Measurements from ENCODE around the gene PLA2G6. TPM values are rescaled to one million over a fixed set of nuclear protein-coding genes. Genes with fewer than 3 reads are reported as not detected.

The PLA2G6 gene
- total RNA-seq, 1 experiment from 2014 or later, result 36.0 TPM

GRCh38 chr22:38228326-38228872 lies 46.8 kb upstream of the PLA2G6 start (continued):
- TF ChIP-seq ZBTB33 (IDR thresholded peaks at IDR 0.05; ENCODE audit: extremely low read depth, insufficient replicate concordance, low read length), result no peak

GRCh38 chr22:38226853-38227649 lies 45.4 kb upstream of the PLA2G6 start:
- POLR2A ChIA-PET, result no interaction called here
- CTCF ChIA-PET, result interaction anchor here (2.2 kb wide), 1 partner anchor 175 kb away, joined by 9 read pairs; no protein-coding TSS in a partner anchor
- H3K36me3 ChIP-seq (ENCODE audit: control insufficient read depth in 1 of 2, insufficient read depth in 2 of 2, low read length in 2 of 2), result peaks cover 9 to 18% of the 10 kb centered on the region in 2 experiments; a peak in 3 of 4 replicates
- TF ChIP-seq TCF7L2 (IDR thresholded peaks at IDR 0.05; ENCODE audit: borderline replicate concordance, extremely low read depth, insufficient read depth, insufficient read length) (no peak), RAD21 (IDR thresholded peaks at IDR 0.05; ENCODE audit: low read depth) (no peak), EGR1 (IDR thresholded peaks at IDR 0.05; ENCODE audit: low read depth) (no peak), FOSL1 (IDR thresholded peaks at IDR 0.05; ENCODE audit: low read depth) (no peak), ZFX (IDR thresholded peaks at IDR 0.05) (no peak), SP1 (IDR thresholded peaks at IDR 0.05; ENCODE audit: low read depth) (no peak), EZH2 (IDR thresholded peaks at IDR 0.05) (no peak), CEBPB (IDR thresholded peaks at IDR 0.05; ENCODE audit: low read depth) (no peak), ZNF274 (IDR thresholded peaks at IDR 0.05; ENCODE audit: low read depth, low read length) (no peak), ZBTB33 (IDR thresholded peaks at IDR 0.05; ENCODE audit: extremely low read depth, insufficient replicate concordance, low read length) (no peak), POLR2A (IDR thresholded peaks at IDR 0.05; ENCODE audit: borderline replicate concordance, extremely low read depth, insufficient read depth, insufficient read length) (no peak), ELF1 (IDR thresholded peaks at IDR 0.05; ENCODE audit: borderline replicate concordance, low read depth) (no peak), POLR2AphosphoS5 (IDR thresholded peaks at IDR 0.05; ENCODE audit: low read depth, low read length) (no peak), CTCF (IDR thresholded peaks at IDR 0.05 in 2 of 3, conservative IDR thresholded peaks at IDR 0.05 in 1 of 3; ENCODE audit: borderline replicate concordance in 1 of 3, insufficient read depth in 1 of 3, low read depth in 2 of 3, low read length in 2 of 3) (no peak), SRF (IDR thresholded peaks at IDR 0.05; ENCODE audit: low read depth) (no peak), SIN3A (IDR thresholded peaks at IDR 0.05; ENCODE audit: low read depth) (no peak), CBX3 (IDR thresholded peaks at IDR 0.05; ENCODE audit: low read depth) (no peak), JUND (IDR thresholded peaks at IDR 0.05) (no peak), YY1 (IDR thresholded peaks at IDR 0.05; ENCODE audit: extremely low read depth, insufficient replicate concordance, low read depth, low read length) (no peak)

More at GRCh38 chr22:38226853-38227649, 45.4 kb upstream of the PLA2G6 start:
- H3K4me1 ChIP-seq (ENCODE audit: control insufficient read depth in 1 of 2, insufficient read depth in 2 of 2, low read length in 2 of 2), result peaks cover 22 to 34% of the 10 kb centered on the region in 2 experiments
- no peak for ATAC-seq
- no peak overlapping the region for H3K4me2 ChIP-seq (ENCODE audit: low read length)
- intact Hi-C loops (cut with micrococcal nuclease), result loop anchor here (10.0 kb wide), 1 partner anchor 112 kb away; the partner anchor contains the start of gene BAIAP2L2
- no peak for DNase-seq (ENCODE audit: low read depth, low spot score)
- no peak overlapping the region for H3K4me3 ChIP-seq (replicated peaks in 1 of 2; ENCODE audit: low read depth in 1 of 2, low read length in 2 of 2)
- no peaks in the 10 kb centered on the region for H3K9me3 ChIP-seq (ENCODE audit: control insufficient read depth in 1 of 2, insufficient read depth in 1 of 2, low read depth in 1 of 2, low read length in 2 of 2)
- no peak overlapping the region; the same call in 1 of the 2 replicates for H3K27ac ChIP-seq (ENCODE audit: low read depth, low read length)
- no peaks in the 10 kb centered on the region for H3K9me2 ChIP-seq (ENCODE audit: insufficient read depth)
- no peaks in the 10 kb centered on the region for H4K20me1 ChIP-seq (ENCODE audit: insufficient read depth)
- RAD21 ChIA-PET (ENCODE audit: low non-redundant PET in 1 of 2, low total read pairs in 2 of 2, uncharacterized antibody in 2 of 2, unreplicated experiment in 2 of 2), result no interaction called here
- H3K27me3 ChIP-seq (ENCODE audit: insufficient read depth, low read length), result no peaks in the 10 kb centered on the region
- H3K79me2 ChIP-seq (ENCODE audit: insufficient read depth, low read length), result no peaks in the 10 kb centered on the region
- no peak overlapping the region for H2AFZ ChIP-seq (ENCODE audit: low read depth, low read length, poor library complexity, severe bottlenecking)
- H3K9ac ChIP-seq (ENCODE audit: low read length), result no peak overlapping the region
- no TSS peak for BruUV-seq (replicated peaks)
